WTC11 (cell line): Measurements from ENCODE around the gene FICD. TPM values are rescaled to one million over a fixed set of nuclear protein-coding genes. Genes with fewer than 3 reads are reported as not detected.

Source experiments
- ATAC-seq: fragments of 200-7000 bp; cut with Tn5 transposase; 2 replicates; pipeline ENCODE4 v1.10.0; 2021; ENCODE audit warnings: mild to moderate bottlenecking, moderate library complexity
- CTCF ChIA-PET: fragments of 300-600 bp; sonication (Branson Sonifier 250); formaldehyde crosslinking; loops from one replicate; lab custom pipeline; 2021; ENCODE audit warnings: antibody characterized with exemption; lab: Charles Lee
- POLR2A ChIA-PET: fragments of 350-600 bp; sonication (Branson Sonifier 250); formaldehyde crosslinking; loops from one replicate; lab custom pipeline; 2021; ENCODE audit warnings: antibody characterized with exemption; lab: Charles Lee
- DNase-seq: peaks from one replicate; pipeline ENCODE4 v3.0.0; 2021; ENCODE audit warnings: low spot score
- H3K27ac Mint-ChIP-seq: 2 replicates; pipeline ENCODE4 v1.8.0; 2021; ENCODE audit warnings: mixed read lengths
- H3K27me3 Mint-ChIP-seq: 2 replicates; pipeline ENCODE4 v1.8.0; 2021; ENCODE audit warnings: low read depth, mild to moderate bottlenecking, moderate library complexity, mixed read lengths
- H3K36me3 Mint-ChIP-seq: 2 replicates; pipeline ENCODE4 v1.8.0; 2021; ENCODE audit warnings: mixed read lengths
- H3K4me1 Mint-ChIP-seq: 2 replicates; pipeline ENCODE4 v1.8.0; 2022; ENCODE audit warnings: mixed read lengths
- H3K4me3 Mint-ChIP-seq: 2 replicates; pipeline ENCODE4 v1.8.0; 2021; ENCODE audit warnings: mild to moderate bottlenecking, moderate library complexity, mixed read lengths
- H3K9me3 Mint-ChIP-seq: 2 replicates; pipeline ENCODE4 v1.8.0; 2021; ENCODE audit warnings: mixed read lengths
- CREM ChIP-seq: sonication (generic); formaldehyde crosslinking; IDR thresholded peaks from 2 replicates; pipeline ENCODE4 v1.8.1; 2022; ENCODE audit warnings: mild to moderate bottlenecking, missing genetic modification reagents, moderate library complexity
- ESRRA ChIP-seq: sonication (generic); formaldehyde crosslinking; IDR thresholded peaks from 2 replicates; pipeline ENCODE4 v1.8.1; 2022; ENCODE audit warnings: mild to moderate bottlenecking, missing genetic modification reagents, borderline replicate concordance
- ETV6 ChIP-seq: sonication (generic); formaldehyde crosslinking; IDR thresholded peaks from 2 replicates; pipeline ENCODE4 v1.8.1; 2022; ENCODE audit warnings: mild to moderate bottlenecking, missing genetic modification reagents
- FOXJ3 ChIP-seq: sonication (generic); formaldehyde crosslinking; IDR thresholded peaks from 2 replicates; pipeline ENCODE4 v1.9.0; 2021; ENCODE audit warnings: missing genetic modification reagents, mild to moderate bottlenecking, borderline replicate concordance
- FOXP1 ChIP-seq: sonication (generic); formaldehyde crosslinking; IDR thresholded peaks from 2 replicates; pipeline ENCODE4 v1.8.0; 2022; ENCODE audit warnings: missing genetic modification reagents, mild to moderate bottlenecking, moderate library complexity, borderline replicate concordance
- GRHL2 ChIP-seq: fragments of 250-450 bp; sonication (Bioruptor Pico); IDR thresholded peaks from 2 replicates; pipeline ENCODE4 v1.8.0; 2022; ENCODE audit warnings: mild to moderate bottlenecking, moderate library complexity; ENCODE audit not compliant: insufficient replicate concordance, severe bottlenecking
- IRF2 ChIP-seq: sonication (generic); formaldehyde crosslinking; IDR thresholded peaks from 2 replicates; pipeline ENCODE4 v1.8.0; 2022; ENCODE audit warnings: low read depth, missing genetic modification reagents, borderline replicate concordance
- NFE2L1 ChIP-seq: sonication (generic); formaldehyde crosslinking; IDR thresholded peaks from 2 replicates; pipeline ENCODE4 v1.8.1; 2023; ENCODE audit warnings: missing genetic modification reagents
- NR1H2 ChIP-seq: sonication (generic); formaldehyde crosslinking; IDR thresholded peaks from 2 replicates; pipeline ENCODE4 v1.9.0; 2021; ENCODE audit warnings: mild to moderate bottlenecking, moderate library complexity, missing genetic modification reagents
- NR3C1 ChIP-seq: sonication (generic); formaldehyde crosslinking; conservative IDR thresholded peaks from 2 replicates; pipeline ENCODE4 v1.8.1; 2023; ENCODE audit warnings: low read depth, mild to moderate bottlenecking, missing genetic modification reagents
- RORB ChIP-seq: fragments of 250-450 bp; sonication (Bioruptor Pico); IDR thresholded peaks from 2 replicates; pipeline ENCODE4 v1.9.0; 2021; ENCODE audit warnings: mild to moderate bottlenecking
- SMAD4 ChIP-seq: sonication (generic); formaldehyde crosslinking; IDR thresholded peaks from 2 replicates; pipeline ENCODE4 v1.8.0; 2022; ENCODE audit warnings: mild to moderate bottlenecking, missing genetic modification reagents
- TEAD4 ChIP-seq: sonication (generic); formaldehyde crosslinking; IDR thresholded peaks from 2 replicates; pipeline ENCODE4 v1.8.0; 2022; ENCODE audit warnings: mild to moderate bottlenecking, missing genetic modification reagents
- ZBTB21 ChIP-seq: sonication (generic); formaldehyde crosslinking; IDR thresholded peaks from 2 replicates; pipeline ENCODE4 v1.8.1; 2023; ENCODE audit warnings: mild to moderate bottlenecking, missing genetic modification reagents, borderline replicate concordance
- ZNF121 ChIP-seq: sonication (generic); formaldehyde crosslinking; IDR thresholded peaks from 2 replicates; pipeline ENCODE4 v1.8.0; 2023; ENCODE audit warnings: missing genetic modification reagents
- ZNF396 ChIP-seq: fragments of 250-450 bp; sonication (Bioruptor Pico); IDR thresholded peaks from 2 replicates; pipeline ENCODE4 v1.8.0; 2021; ENCODE audit warnings: mild to moderate bottlenecking, moderate library complexity, borderline replicate concordance
- ZNF416 ChIP-seq: fragments of 250-450 bp; sonication (Bioruptor Pico); IDR thresholded peaks from 2 replicates; pipeline ENCODE4 v1.9.0; 2021; ENCODE audit warnings: mild to moderate bottlenecking, inconsistent platforms
- ZNF423 ChIP-seq: fragments of 250-450 bp; sonication (Bioruptor Pico); IDR thresholded peaks from 2 replicates; pipeline ENCODE4 v2.1.2; 2022; ENCODE audit warnings: mild to moderate bottlenecking, moderate library complexity
- total RNA-seq: library from RNA; stranded (reverse); gene quantifications from 3 replicates; pipeline ENCODE4 v1.2.3, GENCODE V29; 2021
- TF ChIP-seq, protein P1 (sequence below): sonication (generic); formaldehyde crosslinking; IDR thresholded peaks from 2 replicates; pipeline ENCODE4 v1.8.0; 2022; ENCODE audit warnings: mild to moderate bottlenecking, missing genetic modification reagents
- TF ChIP-seq, protein P2 (sequence below): sonication (generic); formaldehyde crosslinking; IDR thresholded peaks from 2 replicates; pipeline ENCODE4 v1.8.1; 2022; ENCODE audit warnings: mild to moderate bottlenecking, missing genetic modification reagents, moderate library complexity, borderline replicate concordance
- TF ChIP-seq, protein P3 (sequence below): sonication (generic); formaldehyde crosslinking; IDR thresholded peaks from 2 replicates; pipeline ENCODE4 v1.8.1; 2023; ENCODE audit warnings: mild to moderate bottlenecking, moderate library complexity, missing genetic modification reagents
- TF ChIP-seq, protein P4 (sequence below): fragments of 250-450 bp; sonication (Bioruptor Pico); conservative IDR thresholded peaks from 2 replicates; pipeline ENCODE4 v1.9.0; 2021; ENCODE audit warnings: mild to moderate bottlenecking
- TF ChIP-seq, protein P5 (sequence below): fragments of 250-450 bp; sonication (Bioruptor Pico); IDR thresholded peaks from 2 replicates; pipeline ENCODE4 v1.9.0; 2021; ENCODE audit warnings: mild to moderate bottlenecking, borderline replicate concordance
- TF ChIP-seq, protein P6 (sequence below): fragments of 250-450 bp; sonication (Bioruptor Pico); IDR thresholded peaks from 2 replicates; pipeline ENCODE4 v1.9.0; 2021; ENCODE audit warnings: moderate library complexity, mild to moderate bottlenecking, inconsistent platforms, borderline replicate concordance

The FICD gene
- total RNA-seq, 1 experiment from 2014 or later, result 6.3 TPM

DNA sequence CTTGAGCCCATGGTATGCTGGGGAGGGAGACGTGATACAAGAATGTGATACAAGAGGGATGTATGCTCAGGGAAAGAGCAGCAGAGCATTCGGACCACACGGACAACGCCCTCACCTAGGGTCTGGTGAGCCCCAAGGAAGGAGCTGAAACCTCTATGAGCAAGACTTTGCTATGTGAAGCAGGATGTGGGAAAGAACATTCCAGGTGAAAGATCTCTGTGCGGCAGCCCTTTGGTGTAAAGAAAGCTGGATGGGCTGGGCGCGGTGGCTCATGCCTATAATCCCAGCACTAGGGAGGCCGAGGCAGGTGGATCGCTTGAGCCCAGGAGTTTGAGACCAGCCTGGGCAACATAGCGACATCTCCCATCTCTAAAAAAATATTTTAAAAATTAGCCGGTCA is 16.9 kb upstream of the FICD start:
- DNase-seq, result no peak
- ATAC-seq, result no peak
- no peak for TF ChIP-seq FOXP1 (CRISPR knock-in tag)
- no peak for TF ChIP-seq ETV6 (CRISPR knock-in tag)
- TF ChIP-seq ESRRA (CRISPR knock-in tag), result no peak
- no peak for TF ChIP-seq GRHL2 (CRISPR knock-in tag)
- TF ChIP-seq SMAD4, result no peak
- TF ChIP-seq TEAD4 (CRISPR knock-in tag), result no peak
- TF ChIP-seq ZNF416, result no peak
- TF ChIP-seq NR1H2 (CRISPR knock-in tag), result no peak
- no peak for TF ChIP-seq CREM (CRISPR knock-in tag)
- TF ChIP-seq NFE2L1, result no peak
- no peak for TF ChIP-seq ZNF396 (CRISPR knock-in tag)
- TF ChIP-seq IRF2 (CRISPR knock-in tag), result no peak
- no peak for TF ChIP-seq NR3C1
- no peak for TF ChIP-seq ZNF121 (CRISPR knock-in tag)
- TF ChIP-seq, protein P1, sequence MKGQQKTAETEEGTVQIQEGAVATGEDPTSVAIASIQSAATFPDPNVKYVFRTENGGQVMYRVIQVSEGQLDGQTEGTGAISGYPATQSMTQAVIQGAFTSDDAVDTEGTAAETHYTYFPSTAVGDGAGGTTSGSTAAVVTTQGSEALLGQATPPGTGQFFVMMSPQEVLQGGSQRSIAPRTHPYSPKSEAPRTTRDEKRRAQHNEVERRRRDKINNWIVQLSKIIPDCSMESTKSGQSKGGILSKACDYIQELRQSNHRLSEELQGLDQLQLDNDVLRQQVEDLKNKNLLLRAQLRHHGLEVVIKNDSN (CRISPR knock-in tag), result no peak
- TF ChIP-seq, protein P2, sequence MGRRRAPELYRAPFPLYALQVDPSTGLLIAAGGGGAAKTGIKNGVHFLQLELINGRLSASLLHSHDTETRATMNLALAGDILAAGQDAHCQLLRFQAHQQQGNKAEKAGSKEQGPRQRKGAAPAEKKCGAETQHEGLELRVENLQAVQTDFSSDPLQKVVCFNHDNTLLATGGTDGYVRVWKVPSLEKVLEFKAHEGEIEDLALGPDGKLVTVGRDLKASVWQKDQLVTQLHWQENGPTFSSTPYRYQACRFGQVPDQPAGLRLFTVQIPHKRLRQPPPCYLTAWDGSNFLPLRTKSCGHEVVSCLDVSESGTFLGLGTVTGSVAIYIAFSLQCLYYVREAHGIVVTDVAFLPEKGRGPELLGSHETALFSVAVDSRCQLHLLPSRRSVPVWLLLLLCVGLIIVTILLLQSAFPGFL (CRISPR knock-in tag), result no peak
- TF ChIP-seq, protein P3, sequence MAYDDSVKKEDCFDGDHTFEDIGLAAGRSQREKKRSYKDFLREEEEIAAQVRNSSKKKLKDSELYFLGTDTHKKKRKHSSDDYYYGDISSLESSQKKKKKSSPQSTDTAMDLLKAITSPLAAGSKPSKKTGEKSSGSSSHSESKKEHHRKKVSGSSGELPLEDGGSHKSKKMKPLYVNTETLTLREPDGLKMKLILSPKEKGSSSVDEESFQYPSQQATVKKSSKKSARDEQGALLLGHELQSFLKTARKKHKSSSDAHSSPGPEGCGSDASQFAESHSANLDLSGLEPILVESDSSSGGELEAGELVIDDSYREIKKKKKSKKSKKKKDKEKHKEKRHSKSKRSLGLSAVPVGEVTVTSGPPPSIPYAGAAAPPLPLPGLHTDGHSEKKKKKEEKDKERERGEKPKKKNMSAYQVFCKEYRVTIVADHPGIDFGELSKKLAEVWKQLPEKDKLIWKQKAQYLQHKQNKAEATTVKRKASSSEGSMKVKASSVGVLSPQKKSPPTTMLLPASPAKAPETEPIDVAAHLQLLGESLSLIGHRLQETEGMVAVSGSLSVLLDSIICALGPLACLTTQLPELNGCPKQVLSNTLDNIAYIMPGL, result no peak
- TF ChIP-seq, protein P4, sequence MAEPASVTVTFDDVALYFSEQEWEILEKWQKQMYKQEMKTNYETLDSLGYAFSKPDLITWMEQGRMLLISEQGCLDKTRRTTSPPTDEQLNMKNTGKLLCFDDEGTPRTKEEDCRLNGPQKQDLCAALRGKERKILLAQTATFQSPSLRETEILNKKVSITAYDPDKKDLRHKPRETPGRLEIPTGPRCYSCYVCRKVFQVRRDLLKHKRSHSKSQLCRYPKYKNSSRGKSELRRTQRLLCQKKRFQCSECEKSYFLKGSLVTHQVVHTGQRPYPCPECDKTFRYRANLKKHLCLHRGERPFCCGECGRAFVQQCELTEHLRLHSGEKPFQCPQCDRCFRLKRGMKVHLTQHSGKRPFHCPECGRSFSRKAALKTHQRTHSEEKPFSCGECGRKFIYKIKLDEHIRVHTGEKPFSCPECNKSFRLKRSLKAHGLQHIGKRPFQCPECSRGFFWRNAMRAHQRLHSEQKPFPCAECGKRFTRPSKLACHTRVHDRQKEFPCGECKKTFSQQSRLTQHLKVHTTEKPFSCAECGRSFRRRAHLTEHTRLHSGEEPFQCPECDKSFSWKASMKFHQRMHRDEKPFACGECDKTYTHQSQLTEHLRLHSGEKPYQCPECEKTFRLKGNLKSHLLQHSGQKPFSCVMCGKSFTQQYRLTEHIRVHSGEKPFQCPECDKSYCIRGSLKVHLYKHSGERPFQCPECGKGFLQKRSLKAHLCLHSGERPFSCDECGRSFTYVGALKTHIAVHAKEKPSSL (CRISPR knock-in tag), result no peak
- peaks cover 11% of the 10 kb centered on the region for H3K36me3 Mint-ChIP-seq
- ChIA-PET CTCF (interaction anchor here (1.8 kb wide), 1 partner anchor 505 kb away, joined by 6 read pairs; no protein-coding TSS in a partner anchor), POLR2A (no interaction called here)
- H3K4me3 Mint-ChIP-seq, result no peak overlapping the region
- peaks cover 28% of the 10 kb centered on the region for H3K9me3 Mint-ChIP-seq
- H3K4me1 Mint-ChIP-seq, result no peaks in the 10 kb centered on the region
- H3K27ac Mint-ChIP-seq, result no peak overlapping the region
- peaks cover 4% of the 10 kb centered on the region for H3K27me3 Mint-ChIP-seq

DNA sequence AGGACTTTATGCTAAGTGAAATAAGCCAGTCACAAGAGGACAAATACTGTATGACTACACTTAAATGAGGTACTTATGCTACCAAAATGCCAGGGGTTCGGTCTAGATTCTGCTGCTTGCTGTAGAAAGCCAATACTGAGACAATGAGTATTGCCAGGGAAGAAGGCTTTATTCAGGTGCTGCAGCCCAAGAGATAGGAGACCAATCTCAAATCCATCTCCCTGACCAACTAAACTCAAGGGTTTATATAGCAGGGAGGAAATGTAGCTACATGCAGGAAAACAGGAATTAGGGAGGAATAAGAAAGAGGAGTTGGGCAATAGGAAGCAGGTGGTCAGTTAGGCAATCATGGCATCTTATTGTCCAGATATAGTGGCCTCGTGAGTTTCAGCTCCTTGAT is 12.2 kb upstream of the FICD start:
- ChIA-PET CTCF (no interaction called here), POLR2A (no interaction called here)
- H3K4me1 Mint-ChIP-seq, result peaks cover 5% of the 10 kb centered on the region
- H3K27ac Mint-ChIP-seq, result no peak overlapping the region
- H3K27me3 Mint-ChIP-seq, result peaks cover 11% of the 10 kb centered on the region
- ATAC-seq, result no peak
- no peak for DNase-seq
- TF ChIP-seq ZNF121 (CRISPR knock-in tag) (no peak), ZNF423 (no peak), ZNF396 (CRISPR knock-in tag) (no peak), ZBTB21 (no peak), RORB (no peak), FOXJ3 (CRISPR knock-in tag) (no peak)
- TF ChIP-seq, protein P5, sequence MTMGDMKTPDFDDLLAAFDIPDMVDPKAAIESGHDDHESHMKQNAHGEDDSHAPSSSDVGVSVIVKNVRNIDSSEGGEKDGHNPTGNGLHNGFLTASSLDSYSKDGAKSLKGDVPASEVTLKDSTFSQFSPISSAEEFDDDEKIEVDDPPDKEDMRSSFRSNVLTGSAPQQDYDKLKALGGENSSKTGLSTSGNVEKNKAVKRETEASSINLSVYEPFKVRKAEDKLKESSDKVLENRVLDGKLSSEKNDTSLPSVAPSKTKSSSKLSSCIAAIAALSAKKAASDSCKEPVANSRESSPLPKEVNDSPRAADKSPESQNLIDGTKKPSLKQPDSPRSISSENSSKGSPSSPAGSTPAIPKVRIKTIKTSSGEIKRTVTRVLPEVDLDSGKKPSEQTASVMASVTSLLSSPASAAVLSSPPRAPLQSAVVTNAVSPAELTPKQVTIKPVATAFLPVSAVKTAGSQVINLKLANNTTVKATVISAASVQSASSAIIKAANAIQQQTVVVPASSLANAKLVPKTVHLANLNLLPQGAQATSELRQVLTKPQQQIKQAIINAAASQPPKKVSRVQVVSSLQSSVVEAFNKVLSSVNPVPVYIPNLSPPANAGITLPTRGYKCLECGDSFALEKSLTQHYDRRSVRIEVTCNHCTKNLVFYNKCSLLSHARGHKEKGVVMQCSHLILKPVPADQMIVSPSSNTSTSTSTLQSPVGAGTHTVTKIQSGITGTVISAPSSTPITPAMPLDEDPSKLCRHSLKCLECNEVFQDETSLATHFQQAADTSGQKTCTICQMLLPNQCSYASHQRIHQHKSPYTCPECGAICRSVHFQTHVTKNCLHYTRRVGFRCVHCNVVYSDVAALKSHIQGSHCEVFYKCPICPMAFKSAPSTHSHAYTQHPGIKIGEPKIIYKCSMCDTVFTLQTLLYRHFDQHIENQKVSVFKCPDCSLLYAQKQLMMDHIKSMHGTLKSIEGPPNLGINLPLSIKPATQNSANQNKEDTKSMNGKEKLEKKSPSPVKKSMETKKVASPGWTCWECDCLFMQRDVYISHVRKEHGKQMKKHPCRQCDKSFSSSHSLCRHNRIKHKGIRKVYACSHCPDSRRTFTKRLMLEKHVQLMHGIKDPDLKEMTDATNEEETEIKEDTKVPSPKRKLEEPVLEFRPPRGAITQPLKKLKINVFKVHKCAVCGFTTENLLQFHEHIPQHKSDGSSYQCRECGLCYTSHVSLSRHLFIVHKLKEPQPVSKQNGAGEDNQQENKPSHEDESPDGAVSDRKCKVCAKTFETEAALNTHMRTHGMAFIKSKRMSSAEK (CRISPR knock-in tag), result no peak
- TF ChIP-seq, protein P6, sequence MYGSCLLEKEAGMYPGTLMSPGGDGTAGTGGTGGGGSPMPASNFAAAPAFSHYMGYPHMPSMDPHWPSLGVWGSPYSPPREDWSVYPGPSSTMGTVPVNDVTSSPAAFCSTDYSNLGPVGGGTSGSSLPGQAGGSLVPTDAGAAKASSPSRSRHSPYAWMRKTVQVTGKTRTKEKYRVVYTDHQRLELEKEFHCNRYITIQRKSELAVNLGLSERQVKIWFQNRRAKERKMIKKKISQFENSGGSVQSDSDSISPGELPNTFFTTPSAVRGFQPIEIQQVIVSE (CRISPR knock-in tag), result no peak
- no peak overlapping the region for H3K4me3 Mint-ChIP-seq
- H3K36me3 Mint-ChIP-seq, result peaks cover 23% of the 10 kb centered on the region
- H3K9me3 Mint-ChIP-seq, result peaks cover 42% of the 10 kb centered on the region
